ENCODE results near the gene COPA. TPM values are rescaled to one million over a fixed set of nuclear protein-coding genes. Genes with fewer than 3 reads are reported as not detected.

COPA gene
- total and polyA plus RNA-seq, 7 donors, result 53.8 to 96.3 (median 75.2) TPM

GRCh38 chr1:160363010-160363409, 20.0 kb upstream of the COPA start:
- Histone ChIP-seq H3K27me3 (ENCODE audit: insufficient read depth in 3 of 3, low read length in 2 of 3) (no peaks in the 10 kb centered on the region), H3K4me3 (no peak overlapping the region), H3K27ac (no peak overlapping the region), H3K9me3 (no peaks in the 10 kb centered on the region), H3K4me1 (no peaks in the 10 kb centered on the region), H3K36me3 (ENCODE audit: insufficient read depth in 1 of 2, low read depth in 1 of 2) (peaks cover 8 to 31% of the 10 kb centered on the region in 2 donors)
- ATAC-seq (no peak), DNase-seq (no peak)
- intact Hi-C loops (cut with DNase I), result no loop called here
- 39 to 47% (median 43%) methylated on average over 5 of the region's 5 CpGs for WGBS, 3 donors
- TF ChIP-seq CTCF (IDR thresholded peaks at IDR 0.05), result no peak

GRCh38 chr1:160362168-160362957, 19.3 kb upstream of the COPA start:
- ATAC-seq (no peak), DNase-seq (no peak)
- no peak for TF ChIP-seq CTCF (IDR thresholded peaks at IDR 0.05)
- 63 to 75% (median 71%) methylated on average over 7 to 9 of the region's 9 CpGs for whole genome bisulfite sequencing, 3 donors
- Histone ChIP-seq H3K4me1 (no peaks in the 10 kb centered on the region), H3K9me3 (no peaks in the 10 kb centered on the region), H3K27ac (no peak overlapping the region), H3K4me3 (no peak overlapping the region), H3K27me3 (ENCODE audit: insufficient read depth in 3 of 3, low read length in 2 of 3) (no peaks in the 10 kb centered on the region), H3K36me3 (ENCODE audit: insufficient read depth in 1 of 2, low read depth in 1 of 2) (peaks cover 11 to 37% of the 10 kb centered on the region in 2 donors)
- intact Hi-C loops (cut with DNase I), result no loop called here

- Histone ChIP-seq H3K9me3 (no peaks in the 10 kb centered on the region), H3K27ac (no peak overlapping the region)
- ATAC-seq, result no peak
These were observed 18.7 kb upstream of the COPA start for GRCh38 chr1:160361814-160362167.

GRCh38 chr1:160361199-160361598, 18.1 kb upstream of the COPA start:
- H3K4me1 ChIP-seq, result no peaks in the 10 kb centered on the region
- no peak for DNase-seq
- intact Hi-C loops (cut with DNase I), result no loop called here
- no peaks in the 10 kb centered on the region for H3K27me3 ChIP-seq (ENCODE audit: insufficient read depth in 3 of 3, low read length in 2 of 3)
- no peaks in the 10 kb centered on the region for H3K9me3 ChIP-seq
- no peak overlapping the region for H3K27ac ChIP-seq
- peaks cover 19 to 49% of the 10 kb centered on the region in 2 donors for H3K36me3 ChIP-seq (ENCODE audit: insufficient read depth in 1 of 2, low read depth in 1 of 2)
- 74 to 81% (median 77%) methylated on average over 2 of the region's 2 CpGs for WGBS, 3 donors
- no peak overlapping the region for H3K4me3 ChIP-seq
- TF ChIP-seq CTCF (IDR thresholded peaks at IDR 0.05), result no peak
- no peak for ATAC-seq

More at GRCh38 chr1:160361814-160362167, 18.7 kb upstream of the COPA start:
- peaks cover 14 to 43% of the 10 kb centered on the region in 2 donors for H3K36me3 ChIP-seq (ENCODE audit: insufficient read depth in 1 of 2, low read depth in 1 of 2)
- TF ChIP-seq CTCF (IDR thresholded peaks at IDR 0.05), result no peak
- H3K27me3 ChIP-seq (ENCODE audit: insufficient read depth in 3 of 3, low read length in 2 of 3), result no peaks in the 10 kb centered on the region
- intact Hi-C loops (cut with DNase I), result no loop called here
- DNase-seq, result no peak
- no peaks in the 10 kb centered on the region for H3K4me1 ChIP-seq
- H3K4me3 ChIP-seq, result no peak overlapping the region
- WGBS, 3 donors, result 72 to 85% (median 78%) methylated on average over 4 of the region's 4 CpGs

All from psoas muscle (tissue), 8 donors.